ENCODE results near the gene NCKAP1. TPM values are rescaled to one million over a fixed set of nuclear protein-coding genes. Genes with fewer than 3 reads are reported as not detected.
"Not testable (repeated sequence)": the region's sequence is repeated elsewhere in the genome, so short reads cannot be mapped to it uniquely, and the experiment has no call there.

Gene NCKAP1
- total RNA-seq, 1 donor from 2014 or later, result 3.7 TPM

GRCh38 chr2:183037074-183037552, 1.1 kb downstream of the NCKAP1 start:
- intact Hi-C loops (cut with micrococcal nuclease), result loop anchor here (5.0 kb wide), 1 partner anchor 1145 kb away; the partner anchor contains the start of gene ITPRID2

DNA sequence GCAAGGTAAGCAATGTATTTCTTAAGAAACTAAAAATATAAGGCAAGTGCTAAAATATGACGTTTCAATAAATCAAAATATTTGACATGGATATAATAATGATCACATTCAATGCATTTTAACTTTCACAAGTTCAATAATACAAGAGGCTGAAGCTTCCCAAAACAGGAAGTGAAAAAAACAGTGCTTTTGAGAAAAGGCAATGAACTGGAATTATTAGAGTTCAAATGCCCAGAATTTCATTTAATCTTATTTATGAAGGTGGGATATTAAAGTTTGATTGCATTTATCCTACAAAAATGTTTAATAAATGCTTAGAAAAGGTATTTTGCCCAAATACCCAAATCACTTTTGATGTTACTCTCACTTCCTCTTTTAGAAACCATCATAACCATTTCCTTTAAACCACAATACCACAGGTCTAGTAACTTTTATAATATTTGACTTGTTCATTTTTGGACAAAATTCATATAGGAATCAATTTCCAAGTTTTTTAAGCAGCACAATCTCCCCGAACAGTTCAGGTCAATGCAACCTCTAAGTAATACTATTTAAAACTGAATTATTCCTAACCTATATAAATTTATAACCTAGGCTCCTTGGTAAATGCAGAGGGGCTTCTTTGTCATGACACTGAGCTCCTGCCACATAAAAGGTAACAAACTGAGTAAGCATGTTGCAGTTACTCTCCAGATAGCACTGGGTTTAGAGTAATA, 2.1 kb downstream of the NCKAP1 start:
- intact Hi-C loops (cut with micrococcal nuclease), result loop anchor here (5.0 kb wide), 1 partner anchor 1144 kb away; the partner anchor contains the start of gene ITPRID2

GRCh38 chr2:183035298-183035953, 2.8 kb downstream of the NCKAP1 start:
- intact Hi-C loops (cut with micrococcal nuclease), result loop anchor here (5.0 kb wide), 1 partner anchor 1143 kb away; the partner anchor contains the start of gene ITPRID2

DNA sequence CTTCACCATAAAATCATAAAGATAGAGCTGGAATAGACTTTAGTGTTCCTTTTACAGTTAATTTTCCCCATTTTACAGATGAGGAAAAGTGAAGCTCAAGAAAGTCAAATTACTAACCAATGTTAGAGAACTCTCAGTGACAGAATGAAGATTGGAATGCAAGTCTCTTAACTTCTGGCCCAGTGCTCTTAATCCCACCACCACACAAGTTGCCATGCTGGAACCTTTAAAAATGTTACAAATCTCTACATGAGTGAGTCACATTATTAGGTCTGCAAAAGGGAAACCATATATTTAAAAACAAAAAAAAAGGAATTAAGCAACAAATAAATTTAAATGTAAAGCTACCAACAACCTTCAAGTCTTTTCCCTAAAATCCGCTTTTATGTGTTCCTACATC, 3.5 kb downstream of the NCKAP1 start:
- intact Hi-C loops (cut with micrococcal nuclease), result loop anchor here (5.0 kb wide), 1 partner anchor 1143 kb away; the partner anchor contains the start of gene ITPRID2

- intact Hi-C loops (cut with micrococcal nuclease), result no loop called here
Observed at GRCh38 chr2:183033951-183034350, 4.3 kb downstream of the NCKAP1 start.

- intact Hi-C loops (cut with micrococcal nuclease), result no loop called here
Observed at GRCh38 chr2:183031911-183032794, 6.1 kb downstream of the NCKAP1 start.

- intact Hi-C loops (cut with micrococcal nuclease), result no loop called here
Observed at GRCh38 chr2:183029219-183029618, 9.0 kb downstream of the NCKAP1 start.

DNA sequence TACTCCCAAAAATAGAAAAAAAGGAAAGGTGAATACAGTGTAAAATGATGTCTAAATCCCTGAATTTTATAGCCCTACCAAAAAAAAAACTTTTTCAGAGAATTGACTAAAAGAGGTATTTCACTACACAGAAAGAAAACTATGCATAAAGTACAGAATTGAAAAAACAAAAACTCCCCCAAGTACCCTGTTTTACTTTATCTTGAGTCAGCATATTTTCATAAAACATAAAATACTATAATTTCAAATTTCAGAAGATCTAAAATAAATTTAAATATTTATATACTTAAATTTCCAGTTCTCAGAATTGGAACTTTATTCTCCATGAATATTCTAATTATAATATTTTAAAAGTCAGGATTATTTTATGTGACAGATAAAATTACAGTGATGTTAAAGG, 10.1 kb downstream of the NCKAP1 start:
- intact Hi-C loops (cut with micrococcal nuclease), result no loop called here

DNA sequence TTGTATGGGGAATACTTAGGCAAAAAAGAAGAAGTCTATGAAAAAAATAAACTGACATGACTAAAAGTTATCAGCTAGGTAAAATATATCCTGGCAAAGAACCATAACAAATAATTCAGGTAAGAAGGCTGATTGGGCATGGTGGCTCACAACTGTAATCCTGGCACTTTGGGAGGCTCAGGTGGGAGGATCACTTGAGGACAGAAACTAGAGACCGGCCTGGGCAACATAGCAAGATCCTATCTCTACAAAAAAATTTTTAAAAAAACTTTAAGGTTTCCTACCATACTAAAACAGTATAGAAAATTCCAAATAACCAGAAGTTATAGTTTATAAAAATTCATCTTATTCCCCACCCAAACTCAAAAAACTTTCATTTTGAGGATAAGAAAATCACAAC, 10.8 kb downstream of the NCKAP1 start:
- intact Hi-C loops (cut with micrococcal nuclease), result no loop called here

- intact Hi-C loops (cut with micrococcal nuclease), result no loop called here
Observed at GRCh38 chr2:183026424-183026823, 11.8 kb downstream of the NCKAP1 start.

GRCh38 chr2:183025993-183026392, 12.3 kb downstream of the NCKAP1 start:
- intact Hi-C loops (cut with micrococcal nuclease), result no loop called here

DNA sequence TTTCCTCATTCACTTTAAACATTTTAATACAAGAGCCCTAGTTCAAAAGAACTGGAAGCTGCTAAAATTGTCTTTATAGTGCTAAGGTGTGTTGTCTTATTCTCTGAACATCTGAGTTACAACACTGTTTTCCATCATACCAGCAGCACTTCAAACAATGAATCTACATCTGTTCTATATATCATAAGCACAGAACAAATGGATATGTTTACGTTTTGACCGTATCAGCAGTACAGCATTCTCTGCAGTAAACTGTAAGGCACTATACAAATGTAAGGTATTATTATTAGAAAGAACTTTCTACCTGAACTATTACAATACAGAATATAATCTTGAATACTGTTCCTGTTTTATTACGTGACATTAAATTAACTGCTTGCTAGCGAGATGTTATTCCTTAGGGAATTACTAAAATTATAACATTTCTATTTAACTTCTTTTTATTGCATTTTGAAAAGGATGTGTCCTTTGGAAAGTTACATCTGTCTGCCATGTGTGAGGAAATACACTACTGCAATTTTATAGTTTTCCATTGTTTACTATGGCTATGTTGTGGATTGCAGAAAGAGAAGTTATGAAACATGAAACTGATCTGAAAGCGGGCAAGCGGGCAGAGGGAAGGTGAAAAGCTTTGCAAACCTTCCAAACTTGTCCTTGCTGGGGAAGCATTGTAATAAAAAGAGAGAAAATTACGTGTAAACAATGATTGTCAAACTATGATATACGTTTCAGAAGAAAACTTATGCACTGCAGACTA, 13.7 kb downstream of the NCKAP1 start:
- intact Hi-C loops (cut with micrococcal nuclease), result no loop called here

DNA sequence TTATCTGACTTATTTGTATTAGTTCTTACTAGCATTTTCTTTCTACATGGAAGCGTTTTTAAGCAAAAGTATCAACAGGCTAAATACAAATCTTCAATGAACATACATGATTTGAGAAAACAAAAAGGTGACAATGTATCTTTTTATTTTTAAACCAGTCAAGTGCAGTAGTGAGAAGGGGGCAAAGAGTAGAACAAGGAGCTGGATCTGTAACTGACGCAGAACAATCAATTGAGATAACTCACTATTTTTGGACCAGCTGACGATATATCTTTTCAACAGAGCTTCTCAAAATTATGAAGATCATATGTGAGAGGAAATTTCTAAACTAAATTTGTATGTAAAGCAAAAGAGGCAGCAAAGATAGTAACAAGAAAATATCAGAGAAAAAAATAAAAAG, 15.5 kb downstream of the NCKAP1 start:
- intact Hi-C loops (cut with micrococcal nuclease), result no loop called here

DNA sequence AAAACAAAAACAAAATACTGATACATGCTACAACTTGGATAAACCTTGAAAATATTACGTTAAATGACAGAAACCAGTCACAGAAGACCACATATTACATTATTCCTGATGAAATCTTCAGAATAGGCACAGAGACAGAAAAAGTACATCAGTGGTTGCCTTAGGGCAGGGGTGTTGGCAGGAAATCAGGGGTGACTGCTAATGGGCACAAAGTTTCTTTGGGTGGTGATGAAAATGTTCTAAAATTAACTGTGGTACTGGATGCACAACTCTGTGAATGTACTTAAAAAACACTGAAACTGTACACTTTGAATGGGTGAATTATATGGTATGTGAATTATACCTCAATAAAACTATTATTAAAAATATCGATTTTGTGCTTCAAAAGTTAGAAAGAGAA, 16.6 kb downstream of the NCKAP1 start:
- intact Hi-C loops (cut with micrococcal nuclease), result no loop called here

DNA sequence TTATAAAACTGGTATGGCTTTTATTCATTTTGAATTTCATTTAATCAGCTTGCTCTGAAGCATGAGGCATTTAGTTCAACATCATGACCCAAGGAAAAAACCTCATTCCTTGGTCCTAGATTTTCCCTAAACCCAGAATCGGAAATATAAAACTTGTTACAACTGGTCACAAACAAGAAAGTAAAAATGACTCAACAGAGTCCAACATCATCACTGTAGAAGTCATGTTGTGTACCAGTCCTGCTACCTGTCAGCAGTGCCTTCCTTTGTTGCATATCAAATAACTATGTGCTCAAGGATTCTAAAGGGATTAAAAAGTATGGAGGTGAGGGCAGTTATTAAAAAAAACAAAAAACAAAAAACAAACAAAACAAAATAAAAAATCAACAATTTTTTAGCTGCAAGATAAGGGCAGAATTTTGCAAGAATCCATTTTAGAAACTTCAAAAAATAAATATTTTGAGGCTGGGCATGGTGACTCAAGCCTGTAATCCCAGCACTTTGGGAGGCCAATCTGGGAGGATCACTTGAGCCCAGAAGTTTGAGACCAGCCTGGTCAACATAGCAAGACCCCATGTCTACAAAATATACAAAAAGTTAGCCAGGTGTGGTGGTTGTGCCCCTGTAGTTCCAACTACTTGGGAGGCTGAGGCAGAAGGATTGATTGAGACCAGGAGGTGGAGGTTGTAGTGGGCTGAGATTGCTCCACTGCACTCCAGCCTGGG, 18.4 kb downstream of the NCKAP1 start:
- intact Hi-C loops (cut with micrococcal nuclease), result no loop called here

DNA sequence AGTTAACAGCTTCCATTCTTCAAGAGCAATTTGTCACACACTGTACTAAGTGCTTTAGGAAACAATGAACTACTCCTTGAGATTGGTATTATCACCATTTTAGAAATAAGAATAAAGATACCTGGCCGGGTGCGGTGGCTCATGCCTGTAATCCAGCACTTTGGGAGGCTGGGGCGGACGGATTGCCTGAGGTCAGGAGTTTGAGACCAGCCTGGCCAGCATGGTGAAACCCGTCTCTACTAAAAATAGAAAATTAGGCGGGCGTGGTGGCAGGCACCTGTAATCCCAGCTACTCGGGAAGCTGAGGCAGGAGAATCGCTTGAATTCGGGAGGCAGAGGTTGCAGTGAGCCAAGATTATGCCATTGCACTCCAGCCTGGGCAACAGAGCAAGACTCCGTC, 20.4 kb downstream of the NCKAP1 start:
- intact Hi-C loops (cut with micrococcal nuclease), result not testable (repeated sequence)

- intact Hi-C loops (cut with micrococcal nuclease), result no loop called here
Observed at GRCh38 chr2:183014005-183014404, 24.3 kb downstream of the NCKAP1 start.

DNA sequence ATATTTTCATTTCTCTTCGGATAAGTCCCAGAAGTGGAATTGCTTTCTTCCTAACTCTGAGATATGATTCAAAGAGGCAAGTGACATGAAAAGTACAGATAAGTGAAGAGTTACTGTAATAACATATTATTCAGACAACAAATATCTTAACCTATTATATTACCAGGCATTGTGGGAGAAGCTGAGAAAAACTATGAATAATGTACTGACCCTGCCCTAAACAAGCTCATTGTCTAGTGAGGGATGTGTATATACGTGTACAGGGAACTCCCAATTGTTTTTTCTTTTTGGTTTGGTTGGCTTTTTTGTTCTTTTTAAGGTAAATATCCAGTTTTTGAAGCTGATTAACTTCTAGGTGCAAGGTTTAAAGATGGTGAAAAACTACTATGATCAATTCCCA, 26.5 kb downstream of the NCKAP1 start:
- intact Hi-C loops (cut with micrococcal nuclease), result no loop called here

DNA sequence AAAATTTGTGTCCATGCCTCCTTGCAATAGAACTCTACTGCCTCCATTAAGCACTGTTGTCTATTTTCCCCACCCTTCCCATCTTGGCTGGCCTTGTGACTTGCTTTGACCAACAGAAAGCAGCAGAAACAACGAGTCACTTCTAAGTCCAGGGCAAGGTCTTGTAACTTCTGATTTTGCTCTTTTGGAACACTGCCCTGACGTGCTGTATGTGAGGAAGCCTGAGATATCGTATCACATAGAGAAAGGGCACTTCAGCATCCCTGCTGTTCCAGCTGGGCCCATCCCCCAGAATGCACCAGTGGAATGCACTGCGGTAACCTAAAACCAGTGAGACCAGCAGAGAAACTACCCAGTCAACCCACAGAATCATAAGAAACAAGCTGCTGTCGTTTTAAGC, 28.1 kb downstream of the NCKAP1 start:
- intact Hi-C loops (cut with micrococcal nuclease), result no loop called here

DNA sequence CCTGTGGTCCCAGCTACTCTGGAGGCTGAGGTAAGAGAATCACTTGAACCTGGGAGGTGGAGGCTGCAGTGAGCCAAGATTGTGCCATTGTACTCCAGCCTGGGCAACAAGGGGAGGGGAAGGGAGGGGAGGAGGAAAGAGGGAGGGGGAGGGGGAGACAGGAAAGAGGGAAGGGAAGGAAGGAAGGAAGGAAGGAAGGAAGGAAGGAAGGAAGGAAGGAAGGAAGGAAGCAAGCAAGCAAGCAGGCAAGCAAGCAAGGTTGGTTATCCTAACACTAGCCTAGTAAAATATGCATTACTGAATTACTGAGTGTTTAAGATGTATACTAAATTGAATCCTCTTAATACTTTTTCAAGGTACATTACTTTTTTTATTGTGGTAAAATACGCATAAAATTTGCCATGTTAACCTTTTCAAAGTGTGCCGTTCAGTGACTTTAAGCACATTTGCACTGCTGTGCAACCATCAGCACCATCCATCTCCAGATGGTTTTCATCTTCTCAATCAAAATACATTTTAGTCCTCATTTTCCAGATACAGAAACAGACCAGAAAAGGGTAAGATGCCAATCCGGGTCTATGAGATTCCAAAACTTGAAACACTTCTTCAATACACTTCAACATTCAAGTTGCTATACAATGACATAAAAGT, 28.9 kb downstream of the NCKAP1 start:
- intact Hi-C loops (cut with micrococcal nuclease), result no loop called here

All from T-helper 1 cell treated with Interleukin-12 subunit alpha and Interleukin-12 subunit beta and Interleukin-4 antibody, amounts not matched to agents 30 ng/mL and 1 ng/mL, for 36 hours (primary cell).